GM12801 (cell line): ENCODE data around the gene FAXC.

Source experiments
- CTCF ChIP-seq: IDR thresholded peaks from one replicate; pipeline ENCODE4 v1.5.1; 2011; ENCODE audit warnings: control low read depth; ENCODE audit not compliant: insufficient read length; ENCODE audit errors: extremely low read depth

Gene FAXC

DNA sequence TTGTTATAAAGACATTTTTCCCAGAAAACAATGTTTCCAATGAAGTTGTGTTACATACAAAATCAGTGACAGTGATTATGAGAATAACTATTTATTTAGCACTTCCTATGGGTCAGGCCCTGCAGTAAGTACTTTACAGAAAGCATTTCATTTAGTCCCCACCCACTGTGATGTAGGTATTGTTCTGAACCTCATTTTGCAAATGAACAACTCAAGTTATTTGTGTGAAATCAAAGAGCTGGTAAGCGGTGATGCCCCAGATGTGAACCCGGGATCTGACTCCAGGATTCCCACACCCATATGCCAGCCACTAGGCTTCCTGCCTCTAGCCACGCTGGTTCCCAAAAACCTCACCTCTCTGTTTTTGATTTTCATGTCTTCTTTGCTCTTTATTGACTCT lies 30.9 kb downstream of the FAXC start:
- TF ChIP-seq CTCF, result no peak

DNA sequence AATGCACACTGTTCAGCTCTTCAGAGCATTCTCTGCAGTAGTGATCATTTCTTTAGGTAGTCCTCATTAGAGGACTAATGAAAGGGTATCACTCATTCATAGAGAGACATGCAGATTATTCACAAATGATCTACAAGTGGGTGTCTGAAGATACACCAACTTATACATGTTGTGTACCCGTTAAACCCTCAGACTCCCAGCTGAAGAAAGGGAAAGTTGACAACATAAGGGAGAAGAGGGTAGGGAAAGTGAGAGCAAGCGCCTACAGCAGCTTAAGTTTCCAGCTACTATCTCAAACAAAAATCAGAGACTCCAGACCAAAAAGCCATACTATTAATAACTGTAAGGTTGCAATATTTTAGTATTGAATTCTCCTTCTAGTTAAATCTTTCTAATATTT lies 37.1 kb downstream of the FAXC start:
- no peak for TF ChIP-seq CTCF

DNA sequence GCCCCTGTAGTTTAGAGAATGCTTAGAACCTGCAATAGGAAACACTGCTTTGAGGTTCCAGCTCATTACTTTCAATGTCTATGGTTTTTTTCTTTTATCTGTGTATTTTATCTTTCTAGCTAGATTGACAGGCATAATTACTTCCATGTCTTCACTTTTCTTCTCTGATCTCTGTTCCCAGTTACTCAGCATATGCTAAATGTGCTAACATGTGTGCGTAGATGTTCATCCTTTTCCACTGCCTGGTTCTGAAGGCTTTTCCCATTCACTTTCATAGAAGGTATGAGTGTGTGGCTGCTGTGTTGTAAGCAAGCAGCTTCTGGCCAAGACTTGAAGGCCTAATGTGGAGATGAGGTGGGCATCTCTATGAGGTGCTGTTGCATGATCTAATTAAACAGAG lies 38.9 kb downstream of the FAXC start:
- no peak for TF ChIP-seq CTCF

DNA sequence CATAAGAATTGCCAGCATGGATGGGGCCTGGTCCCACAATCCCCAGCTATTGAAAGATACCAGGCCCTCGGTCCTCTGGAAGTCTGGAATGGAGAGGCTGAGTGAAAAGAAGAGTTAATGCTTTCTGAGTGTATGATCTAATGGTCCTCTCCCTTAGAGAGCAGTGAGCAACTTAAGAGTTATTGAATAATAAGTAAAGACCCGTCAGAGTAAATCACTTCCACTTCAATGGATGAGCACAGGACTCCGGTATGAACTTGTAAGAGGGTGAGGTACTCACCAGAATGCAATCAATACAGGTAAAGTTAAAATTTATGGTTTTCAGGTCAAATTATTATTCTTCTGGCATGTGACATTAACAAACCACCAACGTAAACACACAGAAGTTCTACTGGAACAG lies 39.9 kb downstream of the FAXC start:
- no peak for TF ChIP-seq CTCF

GRCh38 chr6:99308788-99309187 lies 40.7 kb downstream of the FAXC start:
- TF ChIP-seq CTCF, result no peak

DNA sequence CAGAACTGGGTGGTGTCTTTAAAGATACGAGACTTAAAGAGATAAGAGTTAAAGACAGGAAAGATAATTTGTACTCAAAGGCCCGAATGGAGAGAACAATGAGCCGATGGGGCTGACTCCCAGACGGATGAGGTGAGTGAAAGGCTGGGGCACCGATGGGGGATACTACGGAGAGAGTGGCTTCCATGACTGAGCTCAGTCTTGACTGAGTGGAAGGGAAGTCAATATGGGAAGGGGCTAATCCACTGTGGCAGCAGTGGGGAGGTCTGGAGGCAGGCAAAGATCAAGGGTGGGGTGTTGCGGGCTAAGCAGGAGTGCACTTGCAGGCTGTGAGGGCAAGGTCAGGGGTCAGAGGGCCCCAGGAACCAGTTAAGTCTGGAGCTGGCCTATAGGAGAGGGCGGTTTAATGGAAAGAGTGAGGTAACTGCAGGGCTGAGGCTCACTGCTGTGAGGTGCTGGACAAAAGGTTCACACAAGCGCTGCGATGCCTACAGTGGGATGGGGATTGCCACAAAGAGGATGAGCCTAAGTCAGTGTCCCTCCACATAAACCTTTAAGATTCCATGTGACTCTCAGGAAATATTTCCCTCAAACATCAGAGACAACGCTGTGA lies 42.1 kb downstream of the FAXC start:
- TF ChIP-seq CTCF, result no peak

- no peak for TF ChIP-seq CTCF
Observed at GRCh38 chr6:99306341-99306740, 43.1 kb downstream of the FAXC start.

- no peak for TF ChIP-seq CTCF
Observed at GRCh38 chr6:99305021-99305554, 44.4 kb downstream of the FAXC start.
